Erythroblast (primary cell): ENCODE data around the gene CLCN5.

Experiments used
- GATA1 ChIP-seq: IDR thresholded peaks from 2 replicates; pipeline ENCODE4 v1.6.1; 2011; ENCODE audit warnings: low read depth, mild to moderate bottlenecking, control low read depth, low read length, moderate library complexity
- POLR2A ChIP-seq: IDR thresholded peaks from 2 replicates; pipeline ENCODE4 v1.6.1; 2011; ENCODE audit warnings: mild to moderate bottlenecking, low read length

GRCh38 chrX:49999087-49999486 lies 76.7 kb downstream of the CLCN5 start:
- TF ChIP-seq POLR2A (no peak), GATA1 (no peak)
